HG03025 (cell line): ENCODE results near the gene TTC13.

Source experiments
- ATAC-seq: cut with Tn5 transposase; IDR thresholded peaks from one replicate; pipeline ENCODE4 v1.9.1; 2021; ENCODE audit warnings: mild to moderate bottlenecking, moderate library complexity; ENCODE audit not compliant: unreplicated experiment, low FRiP score

TTC13 gene

GRCh38 chr1:230858918-230859729, 119.5 kb downstream of the TTC13 start:
- no peak for ATAC-seq

- ATAC-seq: no peak
Observed at GRCh38 chr1:230858236-230858820, 120.3 kb downstream of the TTC13 start.

GRCh38 chr1:230857822-230858221, 120.8 kb downstream of the TTC13 start:
- ATAC-seq: no peak

GRCh38 chr1:230857077-230857476, 121.6 kb downstream of the TTC13 start:
- no peak for ATAC-seq
